Inferior parietal cortex (tissue), 1 donor: Measurements from ENCODE around the gene ABL2.
A peak's percentile ranks its signal among the peaks of the same experiment; 100 is the strongest.
"Not testable (repeated sequence)": the region's sequence is repeated elsewhere in the genome, so short reads cannot be mapped to it uniquely, and the experiment has no call there.

Experiments
- DNase-seq: peaks from one replicate; pipeline ENCODE4 v3.0.0-alpha.2; 2016; ENCODE audit errors: extremely low spot score

ABL2 gene

GRCh38 chr1:179229214-179230140 is at the start of gene ABL2:
TSS of gene ABL2 (minus strand) at chr1:179229677. CDS start at chr1:179229397, 280 bp downstream.
- DNase-seq = no peak

GRCh38 chr1:179278920-179279319 is 49.4 kb upstream of the ABL2 start:
- DNase-seq = no peak

GRCh38 chr1:179274424-179274823 is 44.9 kb upstream of the ABL2 start:
- DNase-seq = not testable (repeated sequence)

DNA sequence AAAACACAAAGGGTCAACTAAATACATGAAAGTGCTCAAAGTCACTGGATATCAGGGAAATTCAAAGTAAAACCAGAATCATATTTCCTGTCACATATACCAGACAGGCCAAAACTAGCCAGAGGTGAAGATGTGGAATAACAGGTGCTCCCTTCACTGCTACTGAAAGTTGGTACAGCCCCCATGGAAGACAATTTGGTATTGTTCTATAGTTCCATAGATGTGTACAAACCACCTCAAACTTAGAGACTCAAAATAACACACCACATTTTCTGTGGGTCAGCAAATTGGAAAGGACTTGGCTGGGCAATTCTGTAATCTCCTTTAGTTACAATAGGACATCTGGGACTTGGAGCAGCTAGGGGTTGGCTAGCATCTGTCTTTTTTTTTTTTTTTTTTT is 39.6 kb upstream of the ABL2 start:
- DNase-seq = no peak

DNA sequence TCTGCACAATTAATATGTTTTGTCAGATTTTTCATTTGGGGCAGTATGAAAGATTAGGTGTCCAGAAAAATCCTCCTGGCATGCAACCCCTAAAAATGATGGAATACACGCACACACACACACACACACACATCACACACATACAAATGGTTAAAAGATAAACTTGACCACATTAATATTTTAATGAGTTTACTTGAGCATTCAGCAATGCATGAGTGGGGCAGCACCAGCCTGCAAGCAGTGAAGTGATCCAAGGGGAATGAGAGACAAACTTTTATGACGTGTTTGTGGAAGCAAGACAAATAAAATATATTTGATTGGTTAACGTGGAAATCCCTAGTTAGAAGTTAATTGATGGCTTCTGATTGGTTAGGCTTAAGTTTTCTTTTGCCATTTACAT is 35.0 kb upstream of the ABL2 start:
- DNase-seq = no peak

- DNase-seq = no peak
Measured at GRCh38 chr1:179263121-179263520, 33.6 kb upstream of the ABL2 start.

- no peak for DNase-seq
Measured at GRCh38 chr1:179262183-179262582, 32.7 kb upstream of the ABL2 start.

DNA sequence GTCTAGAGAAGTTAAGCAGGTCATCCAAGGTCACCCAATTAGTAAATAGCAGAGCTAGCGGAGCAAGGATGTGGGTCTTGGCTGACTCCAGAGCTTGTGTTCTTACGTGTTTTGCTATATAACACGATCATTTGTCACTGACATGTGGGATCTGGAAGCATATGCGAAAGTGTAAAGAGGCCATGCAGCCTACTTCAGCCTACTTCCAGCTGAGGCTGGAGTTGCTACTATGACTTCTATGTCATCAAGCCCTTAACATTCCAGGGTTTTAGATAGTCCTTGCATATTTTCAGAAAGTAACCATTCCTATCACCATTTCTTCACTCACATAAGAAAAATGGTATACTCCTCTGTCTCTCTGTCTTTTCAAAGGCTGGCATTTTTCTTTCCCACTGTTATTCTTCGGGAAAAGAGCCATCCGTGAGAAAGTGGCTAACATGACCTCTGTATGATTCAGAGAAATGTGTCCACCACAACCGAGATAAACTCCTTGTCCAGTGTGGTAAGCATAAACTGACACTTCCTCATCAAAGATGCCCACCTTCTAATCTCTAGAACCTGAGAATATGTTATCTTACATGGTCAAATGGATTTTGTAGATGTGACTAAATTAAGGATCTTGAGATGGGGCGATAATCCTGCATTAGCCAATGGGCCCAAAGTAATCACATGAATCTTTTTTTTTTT is 24.0 kb upstream of the ABL2 start:
- no peak for DNase-seq

GRCh38 chr1:179252606-179253005 is 23.1 kb upstream of the ABL2 start:
- no peak for DNase-seq

GRCh38 chr1:179251675-179252074 is 22.2 kb upstream of the ABL2 start:
- peak; percentile 34 for DNase-seq

DNA sequence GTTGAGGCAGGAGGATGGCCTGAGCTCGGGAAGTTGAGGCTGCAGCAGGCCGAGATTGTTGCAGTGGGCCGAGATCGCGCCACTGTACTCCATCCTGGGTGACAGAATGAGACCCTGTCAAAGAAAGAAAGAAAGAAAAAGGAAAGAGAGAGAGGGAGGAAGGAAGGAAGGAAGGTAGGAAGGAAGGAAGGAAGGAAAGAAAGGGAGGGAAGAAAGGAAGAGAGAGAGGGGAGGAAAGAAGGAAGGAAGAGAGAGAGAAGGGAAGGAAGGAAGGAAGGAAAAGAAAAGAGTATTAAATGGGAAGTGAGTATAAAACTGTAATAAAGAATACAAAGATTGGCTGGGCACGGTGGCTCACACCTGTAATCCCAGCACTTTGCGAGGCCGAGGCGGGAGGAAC is 18.4 kb upstream of the ABL2 start:
- DNase-seq = no peak

DNA sequence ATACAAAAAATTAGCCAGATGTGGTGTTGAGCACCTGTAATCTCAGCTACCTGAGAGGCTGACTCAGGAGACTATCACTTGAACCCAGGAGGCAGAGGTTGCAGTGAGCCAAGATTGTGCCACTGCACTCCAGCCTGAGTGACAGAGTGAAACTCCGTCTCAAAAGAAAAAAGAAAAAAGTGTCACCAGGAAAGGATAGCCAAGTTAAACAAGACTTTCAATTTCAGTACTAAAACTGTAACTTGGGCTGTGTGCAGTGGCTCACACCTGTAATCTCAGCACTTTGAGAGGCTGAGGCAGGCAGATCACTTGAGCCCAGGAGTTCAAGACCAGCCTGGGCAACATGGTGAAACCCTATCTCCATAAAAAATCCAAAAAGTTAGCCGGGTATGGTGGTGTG is 15.9 kb upstream of the ABL2 start:
- not testable (repeated sequence) for DNase-seq

- no peak for DNase-seq
Measured at GRCh38 chr1:179241530-179242097, 12.1 kb upstream of the ABL2 start.

GRCh38 chr1:179237222-179237621 is 7.7 kb upstream of the ABL2 start:
- no peak for DNase-seq

GRCh38 chr1:179234863-179235262 is 5.4 kb upstream of the ABL2 start:
- DNase-seq = no peak

DNA sequence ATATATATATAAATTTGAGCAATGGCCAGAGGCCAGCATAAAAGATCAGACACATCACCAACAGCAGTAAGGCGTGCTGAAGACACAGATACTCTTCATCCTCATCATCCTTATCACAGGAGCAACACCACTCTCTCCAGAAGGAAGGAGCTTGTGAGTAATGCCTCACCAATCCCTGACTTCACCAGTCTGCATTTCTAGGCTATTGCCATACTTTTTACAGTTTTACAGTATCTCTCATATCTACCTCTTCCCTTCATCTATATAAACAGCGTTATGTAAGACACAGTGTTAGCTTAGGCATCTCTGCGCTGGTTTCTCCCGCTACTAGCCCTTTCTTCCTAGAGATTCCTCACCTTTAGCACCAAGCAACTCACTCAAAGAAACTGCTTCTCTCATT is 2.4 kb upstream of the ABL2 start:
- DNase-seq = no peak

GRCh38 chr1:179230721-179231120 is 1.2 kb upstream of the ABL2 start:
- no peak for DNase-seq

DNA sequence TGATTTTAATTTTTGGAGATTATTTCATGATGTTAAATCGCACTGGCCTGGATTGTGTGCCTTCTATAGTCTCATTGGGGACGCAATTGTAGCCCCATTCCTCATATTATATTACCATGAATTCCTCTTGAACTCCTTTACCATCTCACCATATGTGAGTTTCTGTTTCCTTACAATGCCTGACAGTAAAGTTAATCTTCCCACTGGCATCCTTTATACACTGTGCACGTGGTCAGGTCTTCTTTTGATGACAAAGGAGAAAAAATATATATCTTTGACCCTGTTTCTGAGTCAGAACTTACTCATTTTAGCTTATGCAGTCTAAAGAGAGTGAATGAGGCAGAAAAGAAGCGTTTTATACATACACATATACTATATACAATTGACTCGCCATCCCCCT is 774 bp upstream of the ABL2 start:
- DNase-seq = no peak

DNA sequence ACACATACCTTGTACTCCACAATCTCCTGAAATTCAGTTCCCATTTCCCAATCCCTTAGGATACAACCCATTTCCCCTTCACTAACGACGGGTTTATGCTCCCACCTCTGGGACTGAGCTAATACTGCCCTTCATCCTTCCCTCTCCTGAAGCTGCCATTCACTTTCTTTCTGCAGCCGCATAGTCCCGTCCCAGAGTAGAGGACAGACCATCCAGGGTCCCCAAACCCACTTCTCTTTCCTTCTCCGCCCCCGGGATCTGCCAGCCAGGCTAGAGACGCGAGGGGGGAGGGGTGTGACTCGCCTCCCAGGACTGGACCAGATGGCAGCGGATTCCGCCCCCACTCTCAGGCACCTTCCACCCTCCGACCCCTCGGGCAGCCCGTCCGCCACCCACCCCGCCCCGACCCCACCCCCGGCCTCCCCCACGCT is 679 bp downstream of the ABL2 start:
- DNase-seq = no peak

- no peak for DNase-seq
Measured at GRCh38 chr1:179226738-179227137, 2.7 kb downstream of the ABL2 start.

DNA sequence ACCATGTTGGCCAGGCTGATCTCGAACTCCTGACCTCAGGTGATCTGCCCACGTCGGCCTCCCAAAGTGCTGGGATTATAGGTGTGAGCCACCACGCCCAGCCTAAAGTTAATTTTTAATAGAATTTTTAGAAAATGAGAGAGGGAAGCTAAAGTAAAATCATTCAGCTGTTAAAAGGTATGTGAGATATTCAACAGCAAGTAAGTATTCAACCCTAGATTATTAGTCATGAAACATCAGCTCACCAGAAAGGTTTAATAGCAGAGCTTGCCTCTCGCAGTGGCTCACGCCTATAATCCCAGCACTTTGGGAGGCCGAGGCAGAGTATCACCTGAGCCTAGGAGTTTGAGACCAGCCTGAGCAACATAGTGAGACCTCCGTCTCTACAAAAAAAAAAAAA is 5.0 kb downstream of the ABL2 start:
- not testable (repeated sequence) for DNase-seq

DNA sequence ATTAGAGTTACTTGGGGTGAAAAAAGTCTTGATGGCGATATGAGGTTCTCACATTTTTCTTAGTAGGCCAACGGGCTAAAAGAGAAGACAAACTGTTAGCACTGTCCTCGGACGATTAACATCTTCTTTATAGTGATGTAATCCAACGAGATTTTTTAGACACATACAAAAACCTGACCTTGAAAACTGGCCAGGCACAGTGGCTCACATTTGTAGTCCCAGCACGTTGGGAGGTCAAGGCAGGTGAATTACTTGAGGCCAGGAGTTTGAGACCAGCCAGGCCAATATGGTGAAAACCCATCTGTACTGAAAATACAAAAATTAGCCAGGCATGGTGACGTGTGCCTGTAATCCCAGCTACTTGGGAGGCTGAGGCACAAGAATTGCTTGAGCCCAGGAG is 8.4 kb downstream of the ABL2 start:
- not testable (repeated sequence) for DNase-seq
